ENCODE measurements around the gene DAZL.

GRCh38 chr3:16607718-16608117, 2.5 kb upstream of the DAZL start:
- TF ChIP-seq, protein P1, sequence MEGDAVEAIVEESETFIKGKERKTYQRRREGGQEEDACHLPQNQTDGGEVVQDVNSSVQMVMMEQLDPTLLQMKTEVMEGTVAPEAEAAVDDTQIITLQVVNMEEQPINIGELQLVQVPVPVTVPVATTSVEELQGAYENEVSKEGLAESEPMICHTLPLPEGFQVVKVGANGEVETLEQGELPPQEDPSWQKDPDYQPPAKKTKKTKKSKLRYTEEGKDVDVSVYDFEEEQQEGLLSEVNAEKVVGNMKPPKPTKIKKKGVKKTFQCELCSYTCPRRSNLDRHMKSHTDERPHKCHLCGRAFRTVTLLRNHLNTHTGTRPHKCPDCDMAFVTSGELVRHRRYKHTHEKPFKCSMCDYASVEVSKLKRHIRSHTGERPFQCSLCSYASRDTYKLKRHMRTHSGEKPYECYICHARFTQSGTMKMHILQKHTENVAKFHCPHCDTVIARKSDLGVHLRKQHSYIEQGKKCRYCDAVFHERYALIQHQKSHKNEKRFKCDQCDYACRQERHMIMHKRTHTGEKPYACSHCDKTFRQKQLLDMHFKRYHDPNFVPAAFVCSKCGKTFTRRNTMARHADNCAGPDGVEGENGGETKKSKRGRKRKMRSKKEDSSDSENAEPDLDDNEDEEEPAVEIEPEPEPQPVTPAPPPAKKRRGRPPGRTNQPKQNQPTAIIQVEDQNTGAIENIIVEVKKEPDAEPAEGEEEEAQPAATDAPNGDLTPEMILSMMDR (IDR thresholded peaks at IDR 0.05) = no peak
- TF ChIP-seq POLR2A (IDR thresholded peaks at IDR 0.05) (no peak), POLR2AphosphoS5 (IDR thresholded peaks at IDR 0.05) (no peak)

Measured in transverse colon (tissue), 4 donors.